KOPT-K1 (cell line): ENCODE results near the gene EDAR.

Experiments used
- H3K27ac ChIP-seq: fragments of 200-600 bp; sonication (generic); 2 replicates; pipeline ENCODE4 v1.5.1; 2016; ENCODE audit warnings: antibody characterized with exemption, mild to moderate bottlenecking, low read depth, low read length; ENCODE audit not compliant: poor library complexity, severe bottlenecking
- H3K36me3 ChIP-seq: fragments of 200-600 bp; sonication (generic); 2 replicates; pipeline ENCODE4 v1.5.1; 2017; ENCODE audit warnings: antibody characterized with exemption, mild to moderate bottlenecking, low read length, moderate library complexity; ENCODE audit not compliant: insufficient read depth
- H3K9me3 ChIP-seq: fragments of 200-600 bp; sonication (generic); 2 replicates; pipeline ENCODE4 v1.5.1; 2017; ENCODE audit warnings: antibody characterized with exemption, low read length, mild to moderate bottlenecking; ENCODE audit not compliant: insufficient read depth, poor library complexity, severe bottlenecking

The EDAR gene

DNA sequence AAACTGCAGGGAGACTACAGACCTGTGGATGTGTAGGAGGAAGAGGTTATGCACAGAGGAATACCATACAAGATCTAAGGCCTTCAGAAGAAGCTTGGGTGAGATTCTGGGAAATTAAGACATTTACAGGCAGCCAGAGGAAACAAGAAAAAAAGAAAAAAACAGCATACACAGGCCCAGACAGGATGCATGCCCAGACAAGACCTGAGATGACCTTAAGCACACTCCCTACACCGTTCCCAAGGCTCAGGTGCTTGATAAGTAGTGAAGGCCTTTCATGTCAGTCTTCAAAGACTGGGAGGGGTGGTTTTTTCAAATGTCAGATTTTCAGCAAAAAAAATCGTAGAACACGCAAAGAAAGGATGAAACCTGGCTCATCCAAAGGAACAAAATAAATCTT is 119.5 kb downstream of the EDAR start:
- peaks cover 82% of the 10 kb centered on the region for H3K36me3 ChIP-seq
- peaks cover 40% of the 10 kb centered on the region for H3K9me3 ChIP-seq
- H3K27ac ChIP-seq: no peak overlapping the region

DNA sequence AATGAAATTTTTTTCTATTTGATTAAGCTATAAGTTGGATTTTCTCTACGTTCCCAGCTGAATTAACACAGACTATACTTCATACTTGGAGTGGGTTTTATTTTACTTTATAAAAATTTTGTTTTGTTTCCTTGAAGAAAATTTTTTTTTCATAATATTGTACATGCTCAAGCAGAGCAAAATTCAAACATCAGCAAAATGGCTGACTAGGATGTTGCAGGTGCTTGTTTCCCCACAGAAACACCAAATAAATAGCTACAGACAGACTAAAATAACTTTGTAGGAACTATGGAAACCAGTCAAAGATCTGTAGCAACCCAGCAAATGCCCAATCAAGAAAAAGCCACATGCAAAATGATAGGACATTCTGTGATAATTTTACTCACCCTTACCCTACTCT is 120.1 kb downstream of the EDAR start:
- Histone ChIP-seq H3K9me3 (peaks cover 40% of the 10 kb centered on the region), H3K27ac (no peak overlapping the region), H3K36me3 (peaks cover 77% of the 10 kb centered on the region)

DNA sequence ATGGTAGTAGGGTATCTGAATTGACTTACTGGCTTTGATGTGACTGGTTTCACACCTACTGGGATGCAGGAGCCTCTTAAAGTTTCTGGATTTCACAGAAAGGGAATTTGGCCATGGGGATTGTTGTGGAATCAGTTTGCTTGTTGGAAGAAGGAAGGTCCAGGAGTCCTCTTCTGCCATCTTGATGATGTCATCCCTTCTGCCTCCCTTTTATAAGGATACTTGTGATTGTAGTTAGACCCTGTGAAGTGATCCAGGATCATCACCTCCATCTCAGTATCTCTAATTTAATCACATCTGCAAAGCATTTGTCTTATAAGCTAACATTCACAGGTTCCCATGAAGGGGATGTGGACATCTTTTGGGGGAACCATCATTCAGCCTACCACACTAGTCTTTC is 123.0 kb downstream of the EDAR start:
- Histone ChIP-seq H3K36me3 (peaks cover 72% of the 10 kb centered on the region), H3K27ac (no peak overlapping the region)

DNA sequence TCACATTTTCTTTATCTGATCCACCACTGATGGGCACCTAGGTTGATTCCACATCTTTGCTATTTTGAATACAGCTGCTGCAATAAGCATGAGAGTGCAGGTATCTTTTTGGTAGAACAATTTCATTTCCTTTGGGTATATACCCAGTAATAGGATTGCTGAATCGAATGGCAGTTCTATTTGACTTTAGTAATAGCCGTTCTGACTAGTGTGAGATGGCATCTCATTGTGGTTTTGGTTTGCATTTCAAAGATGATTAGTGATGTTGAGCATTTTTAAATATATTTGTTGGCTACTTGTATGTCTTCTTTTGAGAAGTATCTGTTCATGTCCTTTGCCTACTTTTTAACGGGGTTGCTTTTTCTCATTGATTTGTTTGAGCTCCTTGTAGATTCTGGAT is 130.1 kb downstream of the EDAR start:
- no peaks in the 10 kb centered on the region for H3K9me3 ChIP-seq
- no peak overlapping the region for H3K27ac ChIP-seq
- peaks cover 60% of the 10 kb centered on the region for H3K36me3 ChIP-seq

More for the DNA sequence above, 123.0 kb downstream of the EDAR start:
- peaks cover 40% of the 10 kb centered on the region for H3K9me3 ChIP-seq

- no peak overlapping the region for H3K27ac ChIP-seq
- no peaks in the 10 kb centered on the region for H3K9me3 ChIP-seq
- peaks cover 78% of the 10 kb centered on the region for H3K36me3 ChIP-seq
These were observed 133.8 kb downstream of the EDAR start for GRCh38 chr2:108855194-108855593.

- Histone ChIP-seq H3K27ac (no peak overlapping the region), H3K36me3 (peaks cover 85% of the 10 kb centered on the region), H3K9me3 (no peaks in the 10 kb centered on the region)
These were observed 134.5 kb downstream of the EDAR start for GRCh38 chr2:108854484-108854883.

- H3K9me3 ChIP-seq: no peaks in the 10 kb centered on the region
- peaks cover 87% of the 10 kb centered on the region for H3K36me3 ChIP-seq
- no peak overlapping the region for H3K27ac ChIP-seq
These were observed 135.6 kb downstream of the EDAR start for GRCh38 chr2:108853421-108853820.

DNA sequence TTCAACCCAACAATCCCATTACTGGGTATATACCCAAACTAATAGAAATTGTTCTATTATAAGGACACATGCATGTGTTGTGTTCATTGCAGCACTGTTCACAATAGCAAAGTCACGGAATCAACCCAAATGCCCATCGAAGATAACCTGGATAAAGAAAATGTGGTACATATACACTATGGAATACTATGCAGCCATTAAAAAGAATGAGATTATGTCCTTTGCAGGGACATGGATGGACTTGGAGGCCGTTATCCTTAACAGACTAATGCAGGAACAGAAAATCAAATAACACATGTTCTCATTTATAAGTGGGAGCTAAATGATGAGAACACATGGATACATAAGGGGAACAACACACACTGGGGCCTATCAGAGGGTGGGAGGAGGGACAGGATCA is 136.6 kb downstream of the EDAR start:
- peaks cover 85% of the 10 kb centered on the region for H3K36me3 ChIP-seq
- no peak overlapping the region for H3K27ac ChIP-seq
- no peaks in the 10 kb centered on the region for H3K9me3 ChIP-seq

- Histone ChIP-seq H3K9me3 (no peaks in the 10 kb centered on the region), H3K27ac (no peak overlapping the region), H3K36me3 (peaks cover 79% of the 10 kb centered on the region)
These were observed 142.0 kb downstream of the EDAR start for GRCh38 chr2:108847000-108847399.

DNA sequence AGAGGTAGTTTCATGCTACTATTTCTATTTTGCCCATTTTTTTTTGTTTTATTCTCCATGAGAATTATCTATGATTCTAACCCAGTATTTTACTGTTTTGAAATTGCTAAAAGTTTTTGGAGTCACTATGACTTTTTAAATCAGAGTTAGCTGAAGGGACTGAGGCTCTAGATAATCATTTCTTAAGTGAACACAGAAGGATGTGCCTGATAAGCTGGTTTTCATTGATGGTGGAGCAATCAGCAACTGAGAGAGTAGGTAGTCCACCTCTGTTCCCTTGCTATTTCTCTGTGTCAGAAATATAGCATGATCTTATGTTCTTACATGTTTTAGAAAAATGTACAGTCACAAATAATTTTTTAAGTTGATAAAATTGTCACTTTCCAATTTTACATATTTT is 143.1 kb downstream of the EDAR start:
- Histone ChIP-seq H3K9me3 (peaks cover 6% of the 10 kb centered on the region), H3K27ac (no peak overlapping the region), H3K36me3 (peaks cover 79% of the 10 kb centered on the region)
